ENCODE data around the gene SLC5A11. TPM values are rescaled to one million over a fixed set of nuclear protein-coding genes. Genes with fewer than 3 reads are reported as not detected.

SLC5A11 gene
- total and polyA plus RNA-seq, 2 experiments from 2014 or later, result 1.2 to 1.7 TPM

- no peaks in the 10 kb centered on the region for H3K9me2 ChIP-seq (replicated peaks; ENCODE audit: insufficient read depth)
- no peak overlapping the region for H3K4me3 ChIP-seq
- no peak for TF ChIP-seq EZH2 (IDR thresholded peaks at IDR 0.05; ENCODE audit: borderline replicate concordance)
- TF ChIP-seq EZH2phosphoT487 (IDR thresholded peaks at IDR 0.05; ENCODE audit: low read depth, severe bottlenecking, unreplicated experiment), result no peak
- TF ChIP-seq CTCF (IDR thresholded peaks at IDR 0.05; ENCODE audit: poor library complexity), result no peak
- 79% methylated on average over 9 of the region's 9 CpGs for WGBS (ENCODE audit: low lambda C conversion rate, missing lambda C conversion rate)
- H3K9me3 ChIP-seq (ENCODE audit: low read depth), result no peaks in the 10 kb centered on the region
- no peaks in the 10 kb centered on the region for H3K79me2 ChIP-seq
- no peak overlapping the region for H3K4me2 ChIP-seq
- no peak overlapping the region for H3K27ac ChIP-seq
- H3K36me3 ChIP-seq (replicated peaks; ENCODE audit: insufficient read depth, low read depth), result no peaks in the 10 kb centered on the region
- H3K4me1 ChIP-seq (ENCODE audit: insufficient read depth), result peaks cover 6% of the 10 kb centered on the region
- no peak for DNase-seq (ENCODE audit: low spot score)
- H2AFZ ChIP-seq, result no peak overlapping the region
- H4K20me1 ChIP-seq (ENCODE audit: insufficient read depth, poor library complexity, severe bottlenecking), result no peaks in the 10 kb centered on the region
- H3K27me3 ChIP-seq, result no peaks in the 10 kb centered on the region
Measured at GRCh38 chr16:24850289-24850938, 4.7 kb downstream of the SLC5A11 start.

- 74% methylated on average over 8 of the region's 8 CpGs for WGBS (ENCODE audit: low lambda C conversion rate, missing lambda C conversion rate)
- Histone ChIP-seq H2AFZ (no peak overlapping the region), H3K27ac (no peak overlapping the region), H3K4me3 (no peak overlapping the region), H3K9me3 (ENCODE audit: low read depth) (no peaks in the 10 kb centered on the region), H3K36me3 (replicated peaks; ENCODE audit: insufficient read depth, low read depth) (no peaks in the 10 kb centered on the region), H3K27me3 (no peaks in the 10 kb centered on the region), H3K4me1 (ENCODE audit: insufficient read depth) (peaks cover 4% of the 10 kb centered on the region), H4K20me1 (ENCODE audit: insufficient read depth, poor library complexity, severe bottlenecking) (no peaks in the 10 kb centered on the region), H3K4me2 (no peak overlapping the region), H3K9me2 (replicated peaks; ENCODE audit: insufficient read depth) (no peaks in the 10 kb centered on the region), H3K79me2 (no peaks in the 10 kb centered on the region)
- no peak for DNase-seq (ENCODE audit: low spot score)
- TF ChIP-seq EZH2phosphoT487 (IDR thresholded peaks at IDR 0.05; ENCODE audit: low read depth, severe bottlenecking, unreplicated experiment) (no peak), CTCF (IDR thresholded peaks at IDR 0.05; ENCODE audit: poor library complexity) (no peak), EZH2 (IDR thresholded peaks at IDR 0.05; ENCODE audit: borderline replicate concordance) (no peak)
Measured at GRCh38 chr16:24851700-24852099, 5.9 kb downstream of the SLC5A11 start.

GRCh38 chr16:24852281-24852721 is 6.5 kb downstream of the SLC5A11 start:
- Histone ChIP-seq H3K9me2 (replicated peaks; ENCODE audit: insufficient read depth) (no peaks in the 10 kb centered on the region), H3K36me3 (replicated peaks; ENCODE audit: insufficient read depth, low read depth) (no peaks in the 10 kb centered on the region), H3K79me2 (no peaks in the 10 kb centered on the region), H3K9me3 (ENCODE audit: low read depth) (no peaks in the 10 kb centered on the region), H3K4me3 (no peak overlapping the region), H4K20me1 (ENCODE audit: insufficient read depth, poor library complexity, severe bottlenecking) (no peaks in the 10 kb centered on the region), H3K27ac (no peak overlapping the region), H2AFZ (no peak overlapping the region), H3K27me3 (no peaks in the 10 kb centered on the region), H3K4me1 (ENCODE audit: insufficient read depth) (peaks cover 4% of the 10 kb centered on the region), H3K4me2 (no peak overlapping the region)
- no peak for TF ChIP-seq EZH2phosphoT487 (IDR thresholded peaks at IDR 0.05; ENCODE audit: low read depth, severe bottlenecking, unreplicated experiment)
- no peak for TF ChIP-seq EZH2 (IDR thresholded peaks at IDR 0.05; ENCODE audit: borderline replicate concordance)
- no peak for TF ChIP-seq CTCF (IDR thresholded peaks at IDR 0.05; ENCODE audit: poor library complexity)
- WGBS (ENCODE audit: low lambda C conversion rate, missing lambda C conversion rate), result 93% methylated on average over 8 of the region's 8 CpGs
- no peak for DNase-seq (ENCODE audit: low spot score)

Measured in hepatocyte (in vitro differentiated cells).